Heart left ventricle (tissue), 13 donors: ENCODE data around the gene PET117.

Source experiments
- POLR2A ChIP-seq, 2 donors: fragments of 450-650 bp; IDR thresholded peaks; one replicate each; pipeline ENCODE4 v1.6.1; 2017; ENCODE audit warnings: antibody characterized with exemption in 2 of 2, mild to moderate bottlenecking in 2 of 2, moderate library complexity in 2 of 2
- TF ChIP-seq, protein P1 (sequence below), 12 donors: fragments of 200-600 bp; sonication (generic) in 4 of 12; IDR thresholded peaks; one replicate each; pipeline versions ENCODE4 v1.5.0 to v1.8.0; 2018 to 2022; ENCODE audit warnings: antibody characterized with exemption in 12 of 12, mild to moderate bottlenecking in 5 of 12
- donor health status: ischemic (EF 13 %, LVEDD 7.1; RV severe dilation, severe dysfunction).
- donor health status: DM: no; HTN: yes; CAD: no.
- donor health status: DM: no; HTN: no; CAD: no.
- donor health status: ischemic (EF 25% LVEDD 6.9; RV normal size, moderate dysfunction).
- donor health status: ischemic (EF 25% LVEDD 5.7; RV mildly dilated, moderate dysfunction).
- donor health status: ischemic (EF 35%, LVEDD 5.7; RV mildly dilated, moderate dysfunction).
- donor health status: nonischemic (EF 11% LVEDD 7.7; RV severe dilation, severe dysfunction).
- donor health status: DM: yes; HTN: yes; CAD: no.
- donor health status: PGD.
- donor health status: ischemic (EF 29% LVEDD 5.4; RV normal size, mild dysfunction).
- donor health status: nonischemic (EF 23%, LVEDD 6.1; RV moderate dilation, normal function).

DNA sequence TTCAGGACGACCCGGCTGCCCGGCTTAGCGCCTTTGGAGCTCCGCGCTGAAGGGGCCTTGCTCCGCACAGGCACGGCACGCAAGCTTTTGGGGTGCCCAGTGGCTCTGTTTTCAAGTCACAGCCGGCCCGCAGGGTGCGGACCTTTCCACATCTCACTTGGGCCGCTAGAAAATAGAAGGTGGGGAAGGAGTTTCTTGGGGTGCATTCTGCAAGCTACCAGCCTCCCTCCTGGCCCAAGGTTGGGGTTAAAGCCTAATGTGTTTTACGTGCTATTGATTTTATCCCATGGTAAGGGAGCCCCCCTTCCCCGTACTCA is 561 bp downstream of the PET117 start:
- TF ChIP-seq POLR2A (IDR thresholded peaks at IDR 0.05) = no peak
- TF ChIP-seq, protein P1, sequence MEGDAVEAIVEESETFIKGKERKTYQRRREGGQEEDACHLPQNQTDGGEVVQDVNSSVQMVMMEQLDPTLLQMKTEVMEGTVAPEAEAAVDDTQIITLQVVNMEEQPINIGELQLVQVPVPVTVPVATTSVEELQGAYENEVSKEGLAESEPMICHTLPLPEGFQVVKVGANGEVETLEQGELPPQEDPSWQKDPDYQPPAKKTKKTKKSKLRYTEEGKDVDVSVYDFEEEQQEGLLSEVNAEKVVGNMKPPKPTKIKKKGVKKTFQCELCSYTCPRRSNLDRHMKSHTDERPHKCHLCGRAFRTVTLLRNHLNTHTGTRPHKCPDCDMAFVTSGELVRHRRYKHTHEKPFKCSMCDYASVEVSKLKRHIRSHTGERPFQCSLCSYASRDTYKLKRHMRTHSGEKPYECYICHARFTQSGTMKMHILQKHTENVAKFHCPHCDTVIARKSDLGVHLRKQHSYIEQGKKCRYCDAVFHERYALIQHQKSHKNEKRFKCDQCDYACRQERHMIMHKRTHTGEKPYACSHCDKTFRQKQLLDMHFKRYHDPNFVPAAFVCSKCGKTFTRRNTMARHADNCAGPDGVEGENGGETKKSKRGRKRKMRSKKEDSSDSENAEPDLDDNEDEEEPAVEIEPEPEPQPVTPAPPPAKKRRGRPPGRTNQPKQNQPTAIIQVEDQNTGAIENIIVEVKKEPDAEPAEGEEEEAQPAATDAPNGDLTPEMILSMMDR (IDR thresholded peaks at IDR 0.05) = no peak
